NCI-H2227 treated with DMSO at 0.1 percent for 48 hours (cell line): ENCODE results near the gene VAC14.

Source experiments
- DNase-seq: peaks from one replicate; lab custom pipeline; 2025; lab: John Stamatoyannopoulos, UW

The VAC14 gene

GRCh38 chr16:70725024-70725911 is 75.7 kb downstream of the VAC14 start:
- no peak for DNase-seq

- DNase-seq: no peak
These were observed 76.6 kb downstream of the VAC14 start for GRCh38 chr16:70724146-70725023.

GRCh38 chr16:70723740-70724145 is 77.2 kb downstream of the VAC14 start:
- DNase-seq: no peak

DNA sequence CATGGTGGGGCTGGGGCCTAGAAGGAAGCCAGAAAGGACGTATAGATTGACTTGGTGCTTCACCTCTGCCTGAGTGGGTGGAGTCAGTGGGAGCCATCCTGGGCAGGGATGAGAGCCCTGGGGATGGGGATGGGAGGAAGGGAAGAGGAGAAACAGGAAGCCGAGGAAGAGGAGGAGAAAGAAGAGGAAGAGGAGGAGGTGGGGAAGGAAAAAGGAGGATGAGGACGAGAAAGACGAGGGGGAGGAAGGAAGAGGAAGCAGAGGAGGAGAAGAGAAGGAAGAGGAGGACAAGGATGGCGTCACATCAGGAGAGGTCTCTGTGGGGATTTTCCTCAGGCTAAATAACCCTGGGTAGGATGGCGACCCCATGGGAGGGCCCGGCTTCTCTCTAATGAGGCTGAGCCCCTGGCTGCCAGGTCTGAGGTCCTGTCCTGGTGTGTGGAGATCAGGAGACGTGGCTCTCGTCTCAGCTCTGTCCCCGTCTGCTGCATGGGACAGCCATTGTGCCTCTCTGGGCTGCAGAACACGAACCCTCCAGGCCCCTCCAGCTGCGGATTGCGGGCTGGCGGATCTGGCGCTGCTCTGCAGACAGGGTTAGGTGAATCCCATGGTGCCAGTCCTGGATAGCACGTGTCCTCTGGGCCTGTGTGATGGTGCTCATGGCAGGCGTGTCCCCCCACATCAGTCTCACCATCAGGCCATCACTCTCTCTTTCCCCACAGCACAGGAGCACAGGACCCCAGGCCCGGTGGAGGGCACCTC is 79.6 kb downstream of the VAC14 start:
- no peak for DNase-seq

DNA sequence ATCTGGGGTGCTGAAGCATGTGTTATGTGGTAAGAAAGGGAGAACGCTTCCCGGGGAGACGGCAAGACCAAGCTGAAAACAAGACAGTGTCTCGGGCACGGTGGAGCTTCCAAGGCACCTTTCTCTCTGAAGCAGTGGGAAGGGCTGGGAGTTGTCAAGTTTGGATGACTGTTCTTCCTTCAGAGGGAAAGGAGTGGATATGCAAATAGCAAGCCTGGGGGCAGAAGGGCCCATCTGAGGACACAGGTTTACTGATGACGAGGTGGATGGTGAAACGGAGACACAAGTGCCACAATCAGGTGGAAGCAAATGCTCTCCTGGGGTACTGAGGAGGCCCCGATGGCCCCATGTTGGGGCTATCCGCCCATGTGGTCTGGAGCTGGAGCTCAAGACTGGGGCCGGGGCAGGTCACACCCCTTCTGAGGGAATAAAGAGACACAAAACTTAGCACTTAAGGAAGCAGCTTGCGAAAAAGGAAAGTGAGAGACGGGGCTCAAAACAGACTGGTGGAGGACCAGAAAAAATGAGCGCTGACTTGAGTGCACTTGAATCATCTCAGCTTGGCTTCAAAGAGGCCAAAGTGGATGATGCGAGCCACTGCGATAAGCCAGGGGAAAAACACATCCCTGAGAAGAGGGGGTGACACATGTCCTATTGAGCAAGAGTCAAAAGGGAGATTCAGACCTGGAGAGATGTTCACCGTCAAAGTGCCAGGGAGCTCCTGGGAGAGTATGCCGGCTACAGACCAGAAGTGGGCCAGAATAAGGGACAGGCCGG is 80.3 kb downstream of the VAC14 start:
- no peak for DNase-seq

DNA sequence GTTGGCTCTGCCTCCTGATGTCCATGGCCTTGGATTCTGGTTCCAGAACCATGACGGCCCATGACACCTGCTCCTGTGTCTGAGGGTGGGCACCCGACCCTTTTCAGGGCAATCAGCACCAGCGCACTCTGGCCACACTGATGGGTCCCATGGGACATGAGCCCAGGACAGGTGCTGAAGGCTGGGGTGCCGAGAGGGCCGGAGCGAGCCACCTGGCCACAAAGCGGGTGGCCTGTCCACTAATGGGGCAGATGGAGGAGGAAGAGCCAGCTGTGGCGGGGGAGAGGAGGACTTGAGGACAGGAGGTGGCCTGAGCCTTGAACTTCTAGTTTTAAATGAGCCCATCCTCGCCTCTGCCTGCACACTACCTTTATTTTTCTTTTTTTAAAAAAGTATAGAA is 83.9 kb downstream of the VAC14 start:
- no peak for DNase-seq

DNA sequence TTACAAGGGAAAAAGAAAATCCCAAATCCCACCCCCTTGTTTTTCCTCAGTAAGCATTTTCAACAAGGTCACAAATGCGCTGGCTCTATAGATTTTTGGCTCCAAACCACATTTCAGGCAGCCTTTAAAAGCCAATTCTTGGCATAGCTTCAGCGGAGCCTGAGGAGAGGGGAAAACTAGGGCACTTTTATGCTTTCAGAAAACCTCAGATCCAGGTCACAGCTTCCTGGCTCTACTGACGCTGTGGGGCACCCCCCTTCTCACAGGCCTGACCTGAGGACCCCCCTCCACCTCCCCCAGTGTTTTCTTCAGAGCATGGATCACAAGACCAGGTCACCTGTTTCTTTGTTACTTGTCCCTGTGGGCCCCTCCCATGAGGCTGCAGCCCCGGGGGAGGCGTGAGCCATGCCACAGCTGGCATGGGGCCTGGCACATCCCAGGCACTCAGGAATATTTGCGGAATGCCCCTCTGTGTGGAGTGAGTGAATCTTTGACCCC is 85.0 kb downstream of the VAC14 start:
- DNase-seq: no peak

- no peak for DNase-seq
These were observed 85.7 kb downstream of the VAC14 start for GRCh38 chr16:70715055-70715858.

DNA sequence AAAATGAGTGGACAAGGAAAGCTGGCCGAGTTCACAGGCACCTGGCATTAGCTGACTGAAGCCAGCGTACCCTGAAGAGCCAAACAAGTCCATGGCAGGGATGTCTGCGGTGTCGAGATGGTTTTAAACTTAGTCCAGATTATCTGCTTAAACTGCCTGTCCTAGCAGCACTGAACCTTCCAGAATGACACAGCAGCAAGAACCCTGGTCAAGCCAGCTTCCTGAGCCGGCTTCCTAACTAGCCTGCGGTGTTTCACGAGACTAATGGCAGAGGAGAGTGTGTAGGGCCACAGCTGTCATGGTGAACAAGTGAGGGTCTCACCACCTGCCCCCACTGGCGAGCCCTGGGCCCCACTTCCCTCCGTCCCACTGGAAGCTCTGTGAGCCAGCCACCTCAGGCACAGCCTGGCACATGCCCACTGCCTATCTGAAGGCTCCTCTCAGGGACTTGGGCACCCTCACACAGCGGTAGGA is 86.3 kb downstream of the VAC14 start:
- no peak for DNase-seq

GRCh38 chr16:70713824-70714223 is 87.1 kb downstream of the VAC14 start:
- no peak for DNase-seq

DNA sequence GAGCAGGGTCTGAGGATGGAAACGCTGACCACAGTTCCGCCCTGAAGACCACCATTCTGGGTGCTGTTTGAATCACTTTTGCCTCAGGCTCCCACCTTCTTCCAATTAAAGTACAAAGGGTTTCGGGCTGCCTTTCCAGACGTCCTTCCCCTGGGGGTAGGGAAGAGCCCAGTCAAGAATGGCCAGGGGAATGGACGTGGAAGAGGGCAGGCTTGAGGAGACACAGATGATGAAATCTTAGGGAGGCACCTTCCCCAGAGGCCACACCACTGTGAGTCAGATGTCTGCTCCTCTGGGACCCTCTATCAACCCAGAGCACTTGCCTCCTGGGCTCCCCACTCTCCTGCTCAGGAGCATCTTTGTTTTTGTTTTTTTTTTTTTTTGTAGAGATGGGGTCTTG is 87.6 kb downstream of the VAC14 start:
- no peak for DNase-seq

GRCh38 chr16:70712942-70713341 is 88.0 kb downstream of the VAC14 start:
- DNase-seq: no peak

GRCh38 chr16:70712359-70712758 is 88.6 kb downstream of the VAC14 start:
- DNase-seq: no peak

DNA sequence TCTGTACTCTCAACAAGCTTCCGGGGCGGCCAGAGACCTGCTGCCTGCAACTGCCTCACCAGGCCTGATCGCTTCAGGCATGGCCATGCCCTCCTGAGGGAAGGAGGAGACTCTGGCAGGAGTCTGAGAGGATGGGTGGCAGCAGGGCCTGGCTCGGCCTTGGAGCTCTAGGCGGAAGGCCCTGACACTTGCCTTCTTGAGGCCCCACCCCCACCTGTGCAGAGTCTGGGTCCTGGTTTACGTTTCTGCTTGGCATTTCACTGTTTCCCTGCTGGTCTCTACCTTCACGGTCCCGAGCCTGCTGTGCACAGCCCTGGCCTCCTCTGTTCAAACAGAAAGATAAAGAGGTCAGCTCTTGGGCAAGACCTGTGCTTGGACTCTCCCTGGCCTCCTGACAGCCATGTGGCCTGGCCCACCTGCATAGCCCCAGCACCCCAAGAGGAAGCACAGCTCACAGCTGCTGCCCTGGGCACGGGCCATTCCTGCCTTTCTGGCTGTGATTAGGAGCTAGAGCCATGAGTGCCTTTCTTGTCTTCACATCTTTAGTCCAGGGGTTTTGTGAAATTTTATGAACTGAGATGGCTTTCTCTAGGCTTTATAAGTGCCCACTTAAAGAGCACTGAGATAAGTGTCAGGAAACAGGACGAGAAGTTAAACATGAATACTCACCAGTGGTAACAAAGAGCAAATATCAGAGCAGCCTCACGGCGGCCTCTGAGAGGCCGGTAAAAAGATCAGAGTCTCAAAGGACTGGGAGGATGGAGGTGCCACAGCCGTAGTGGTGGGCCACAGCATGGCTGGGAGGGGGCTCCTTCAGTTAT is 89.5 kb downstream of the VAC14 start:
- DNase-seq: no peak

- no peak for DNase-seq
These were observed 90.3 kb downstream of the VAC14 start for GRCh38 chr16:70710422-70711210.

DNA sequence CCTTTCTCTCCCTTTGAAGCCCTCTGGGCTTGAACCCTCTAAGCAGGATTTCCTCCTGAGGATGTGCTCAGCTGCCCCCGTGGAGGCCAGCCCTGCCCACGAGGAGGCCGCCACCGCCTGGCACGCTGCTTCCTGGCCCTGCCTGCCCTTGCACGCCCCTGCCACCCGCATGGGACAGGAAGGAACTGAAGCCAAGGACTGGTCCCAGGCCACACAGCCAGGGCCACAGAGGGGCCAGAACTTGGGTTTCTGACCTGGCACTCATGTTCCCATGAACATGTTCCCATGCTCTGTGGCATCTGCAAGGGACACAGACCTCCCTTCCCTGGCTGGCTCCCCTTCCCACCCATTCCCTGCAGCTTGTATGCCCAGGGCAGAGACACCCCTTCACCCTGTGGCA is 91.0 kb downstream of the VAC14 start:
- no peak for DNase-seq

- DNase-seq: no peak
These were observed 91.5 kb downstream of the VAC14 start for GRCh38 chr16:70709457-70709856.

DNA sequence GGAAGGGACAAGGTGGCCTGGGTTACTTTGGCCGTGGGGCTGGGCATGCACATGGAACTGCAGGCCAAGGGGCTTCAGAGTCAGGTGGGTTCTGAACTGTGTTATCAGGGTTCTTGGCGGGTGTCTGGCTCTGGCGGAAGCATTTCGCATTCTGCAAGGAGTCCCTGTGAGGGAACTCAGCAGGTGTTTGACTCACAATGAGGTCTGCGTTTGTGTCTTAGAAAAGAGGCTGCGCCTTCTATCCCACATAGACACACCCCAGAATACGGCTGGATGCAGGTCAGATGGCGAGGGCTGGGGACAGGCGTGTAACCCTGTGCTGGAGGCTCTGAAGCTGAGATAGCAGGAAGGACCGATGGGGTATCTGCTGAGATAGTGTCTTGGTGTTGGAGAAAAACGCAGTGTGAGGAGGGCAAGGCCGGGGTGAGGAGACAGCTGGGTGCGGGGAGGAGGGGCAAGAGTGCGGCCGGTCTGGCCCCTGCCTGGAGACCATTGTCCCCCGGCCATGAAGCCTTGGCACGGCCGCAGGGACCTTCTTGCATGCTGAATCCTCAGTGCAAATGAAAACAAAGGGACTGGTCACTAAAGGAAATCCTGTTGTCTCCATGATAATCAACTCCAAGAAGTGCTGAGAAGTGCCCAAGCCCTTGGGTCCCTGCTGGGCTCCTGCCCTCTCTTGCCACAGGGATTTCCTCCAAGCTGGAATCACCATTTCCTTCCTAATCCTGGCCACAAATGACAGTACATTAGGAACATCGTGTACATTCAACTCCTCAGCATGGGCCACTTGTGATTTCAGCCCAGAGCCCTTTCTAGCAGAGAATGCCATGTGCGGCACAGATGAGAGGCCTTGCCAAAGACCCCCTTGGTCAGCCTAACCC is 92.4 kb downstream of the VAC14 start:
- DNase-seq: no peak
